ENCODE measurements around the gene MED12L.

MED12L gene

GRCh38 chr3:151423091-151423490 is 337.6 kb downstream of the MED12L start:
- no peaks in the 10 kb centered on the region for H3K27me3 ChIP-seq (ENCODE audit: insufficient read depth, poor library complexity, severe bottlenecking)
- DNase-seq (ENCODE audit: low read depth in 1 of 2, low spot score in 1 of 2): no peak

GRCh38 chr3:151425627-151426340 is 340.3 kb downstream of the MED12L start:
- Histone ChIP-seq H3K27me3 (ENCODE audit: insufficient read depth, poor library complexity, severe bottlenecking) (no peaks in the 10 kb centered on the region), H3K4me3 (replicated peaks; ENCODE audit: insufficient read depth, low read length) (no peak overlapping the region), H3K27ac (replicated peaks) (no peak overlapping the region)
- TF ChIP-seq REST (IDR thresholded peaks at IDR 0.05; ENCODE audit: insufficient replicate concordance, low read depth) (no peak), CTCF (IDR thresholded peaks at IDR 0.05; ENCODE audit: insufficient read depth, low read length) (peak; percentile 4), POLR2AphosphoS5 (IDR thresholded peaks at IDR 0.05; ENCODE audit: low read depth) (no peak), SPI1 (IDR thresholded peaks at IDR 0.05; ENCODE audit: borderline replicate concordance, low read depth) (0 out of 2 replicates have a peak, but pooled peaks have one; percentile 10), GABPA (IDR thresholded peaks at IDR 0.05; ENCODE audit: low read depth) (no peak)
- no peak for DNase-seq (ENCODE audit: low read depth in 1 of 2, low spot score in 1 of 2)

More at GRCh38 chr3:151423091-151423490, 337.6 kb downstream of the MED12L start:
- TF ChIP-seq SPI1 (IDR thresholded peaks at IDR 0.05; ENCODE audit: borderline replicate concordance, low read depth) (no peak), REST (IDR thresholded peaks at IDR 0.05; ENCODE audit: insufficient replicate concordance, low read depth) (no peak), POLR2AphosphoS5 (IDR thresholded peaks at IDR 0.05; ENCODE audit: low read depth) (no peak), GABPA (IDR thresholded peaks at IDR 0.05; ENCODE audit: low read depth) (no peak), CTCF (IDR thresholded peaks at IDR 0.05; ENCODE audit: insufficient read depth, low read length) (no peak)
- Histone ChIP-seq H3K27ac (replicated peaks) (no peak overlapping the region), H3K4me3 (replicated peaks; ENCODE audit: insufficient read depth, low read length) (no peak overlapping the region)

GRCh38 chr3:151426341-151426657 is 340.8 kb downstream of the MED12L start:
- Histone ChIP-seq H3K4me3 (replicated peaks; ENCODE audit: insufficient read depth, low read length) (no peak overlapping the region), H3K27me3 (ENCODE audit: insufficient read depth, poor library complexity, severe bottlenecking) (no peaks in the 10 kb centered on the region), H3K27ac (replicated peaks) (no peak overlapping the region)
- TF ChIP-seq SPI1 (IDR thresholded peaks at IDR 0.05; ENCODE audit: borderline replicate concordance, low read depth) (no peak; the same call in 1 of the 2 replicates), GABPA (IDR thresholded peaks at IDR 0.05; ENCODE audit: low read depth) (no peak), REST (IDR thresholded peaks at IDR 0.05; ENCODE audit: insufficient replicate concordance, low read depth) (no peak), POLR2AphosphoS5 (IDR thresholded peaks at IDR 0.05; ENCODE audit: low read depth) (no peak), CTCF (IDR thresholded peaks at IDR 0.05; ENCODE audit: insufficient read depth, low read length) (no peak)
- peak in 1 of 2 experiments; percentile 29 for DNase-seq (ENCODE audit: low read depth in 1 of 2, low spot score in 1 of 2)
